Upper lobe of right lung (tissue), 1 donor: Measurements from ENCODE around the gene ARID1B. TPM values are rescaled to one million over a fixed set of nuclear protein-coding genes. Genes with fewer than 3 reads are reported as not detected.

ENCODE experiments used
- ATAC-seq: fragments of 200-7000 bp; cut with Tn5 transposase; one replicate; pipeline ENCODE4 v1.9.1; 2020; ENCODE audit warnings: mild to moderate bottlenecking, moderate library complexity
- DNase-seq: peaks from one replicate; pipeline ENCODE4 v3.0.0-alpha.2; 2020
- H3K27ac ChIP-seq: fragments of 200-600 bp; one replicate; pipeline ENCODE4 v1.8.0; 2022
- H3K27me3 ChIP-seq: fragments of 200-600 bp; one replicate; pipeline ENCODE4 v1.8.0; 2022; ENCODE audit warnings: mild to moderate bottlenecking
- H3K36me3 ChIP-seq: fragments of 200-600 bp; one replicate; pipeline ENCODE4 v1.8.0; 2022
- H3K4me1 ChIP-seq: fragments of 200-600 bp; one replicate; pipeline ENCODE4 v1.8.0; 2022
- H3K4me3 ChIP-seq: fragments of 200-600 bp; one replicate; pipeline ENCODE4 v1.8.0; 2022; ENCODE audit warnings: mild to moderate bottlenecking
- H3K9me3 ChIP-seq: fragments of 200-600 bp; one replicate; pipeline ENCODE4 v1.8.0; 2022
- intact Hi-C: fragments of 100-400 bp; cut with DNase I; formaldehyde crosslinking; loops from one replicate; pipeline ENCODE4 v1.11.0; 2022
- total RNA-seq: library from RNA; stranded (reverse); fragmentation: NEBNext Ultra II Directional; extraction: Animal tissue kit (Norgen Biotek cat#: 25700); gene quantifications from one replicate; pipeline ENCODE4 v1.2.1, GENCODE V29; 2021
- TF ChIP-seq, protein P1 (sequence below): fragments of 200-600 bp; IDR thresholded peaks from one replicate; pipeline ENCODE4 v1.8.0; 2022; ENCODE audit warnings: antibody characterized with exemption
- donor health status: DM: no; HTN: yes; CAD: no; lungs with severe emphysema.

ARID1B gene
- total RNA-seq, 1 donor from 2014 or later = 80.4 TPM

GRCh38 chr6:156998794-156999330, 221.7 kb downstream of the ARID1B start:
- no peak for ATAC-seq
- no peaks in the 10 kb centered on the region for H3K27me3 ChIP-seq
- H3K4me1 ChIP-seq = peaks cover 11% of the 10 kb centered on the region
- no peak overlapping the region for H3K27ac ChIP-seq
- H3K4me3 ChIP-seq = no peak overlapping the region
- intact Hi-C loops = no loop called here
- H3K9me3 ChIP-seq = no peaks in the 10 kb centered on the region
- H3K36me3 ChIP-seq = no peaks in the 10 kb centered on the region
- TF ChIP-seq, protein P1, sequence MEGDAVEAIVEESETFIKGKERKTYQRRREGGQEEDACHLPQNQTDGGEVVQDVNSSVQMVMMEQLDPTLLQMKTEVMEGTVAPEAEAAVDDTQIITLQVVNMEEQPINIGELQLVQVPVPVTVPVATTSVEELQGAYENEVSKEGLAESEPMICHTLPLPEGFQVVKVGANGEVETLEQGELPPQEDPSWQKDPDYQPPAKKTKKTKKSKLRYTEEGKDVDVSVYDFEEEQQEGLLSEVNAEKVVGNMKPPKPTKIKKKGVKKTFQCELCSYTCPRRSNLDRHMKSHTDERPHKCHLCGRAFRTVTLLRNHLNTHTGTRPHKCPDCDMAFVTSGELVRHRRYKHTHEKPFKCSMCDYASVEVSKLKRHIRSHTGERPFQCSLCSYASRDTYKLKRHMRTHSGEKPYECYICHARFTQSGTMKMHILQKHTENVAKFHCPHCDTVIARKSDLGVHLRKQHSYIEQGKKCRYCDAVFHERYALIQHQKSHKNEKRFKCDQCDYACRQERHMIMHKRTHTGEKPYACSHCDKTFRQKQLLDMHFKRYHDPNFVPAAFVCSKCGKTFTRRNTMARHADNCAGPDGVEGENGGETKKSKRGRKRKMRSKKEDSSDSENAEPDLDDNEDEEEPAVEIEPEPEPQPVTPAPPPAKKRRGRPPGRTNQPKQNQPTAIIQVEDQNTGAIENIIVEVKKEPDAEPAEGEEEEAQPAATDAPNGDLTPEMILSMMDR = no peak
- DNase-seq = no peak

- DNase-seq = no peak
- H3K27ac ChIP-seq = no peak overlapping the region
- ATAC-seq = no peak
- intact Hi-C loops = no loop called here
- no peaks in the 10 kb centered on the region for H3K36me3 ChIP-seq
- H3K4me1 ChIP-seq = peaks cover 2% of the 10 kb centered on the region
- no peak overlapping the region for H3K4me3 ChIP-seq
- no peaks in the 10 kb centered on the region for H3K27me3 ChIP-seq
- H3K9me3 ChIP-seq = no peaks in the 10 kb centered on the region
- TF ChIP-seq, protein P1 = no peak
Measured at GRCh38 chr6:156999762-157000161, 222.6 kb downstream of the ARID1B start.

- intact Hi-C loops = no loop called here
- H3K36me3 ChIP-seq = no peaks in the 10 kb centered on the region
- ATAC-seq = no peak
- TF ChIP-seq, protein P1 = no peak
- H3K4me1 ChIP-seq = no peaks in the 10 kb centered on the region
- no peak overlapping the region for H3K4me3 ChIP-seq
- H3K9me3 ChIP-seq = no peaks in the 10 kb centered on the region
- no peaks in the 10 kb centered on the region for H3K27me3 ChIP-seq
- DNase-seq = no peak
- no peak overlapping the region for H3K27ac ChIP-seq
Measured at GRCh38 chr6:157001716-157002115, 224.5 kb downstream of the ARID1B start.

DNA sequence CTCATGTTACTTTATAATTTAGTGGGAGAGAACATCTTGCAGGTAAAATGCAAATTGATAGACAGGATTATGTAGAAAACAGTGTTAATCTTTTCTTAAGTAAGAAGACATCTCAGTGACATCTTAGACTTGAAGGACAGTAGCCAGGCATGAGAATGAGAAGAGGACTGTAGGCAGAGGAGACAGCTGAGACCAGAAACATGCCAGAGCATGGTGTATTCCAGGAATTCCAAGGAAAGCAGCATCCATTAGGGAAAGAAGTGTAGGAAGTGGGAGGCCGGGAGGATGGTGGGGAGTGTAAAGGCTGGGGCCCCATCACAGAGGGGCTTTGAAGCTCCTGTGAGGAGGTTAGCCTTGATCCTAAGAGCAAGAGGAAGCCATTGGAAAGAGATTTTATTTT, 225.6 kb downstream of the ARID1B start:
- H3K27me3 ChIP-seq = no peaks in the 10 kb centered on the region
- no peak for DNase-seq
- no peak overlapping the region for H3K27ac ChIP-seq
- no peak overlapping the region for H3K4me3 ChIP-seq
- H3K9me3 ChIP-seq = no peaks in the 10 kb centered on the region
- TF ChIP-seq, protein P1 = no peak
- H3K4me1 ChIP-seq = no peaks in the 10 kb centered on the region
- no peaks in the 10 kb centered on the region for H3K36me3 ChIP-seq
- intact Hi-C loops = no loop called here
- ATAC-seq = no peak

DNA sequence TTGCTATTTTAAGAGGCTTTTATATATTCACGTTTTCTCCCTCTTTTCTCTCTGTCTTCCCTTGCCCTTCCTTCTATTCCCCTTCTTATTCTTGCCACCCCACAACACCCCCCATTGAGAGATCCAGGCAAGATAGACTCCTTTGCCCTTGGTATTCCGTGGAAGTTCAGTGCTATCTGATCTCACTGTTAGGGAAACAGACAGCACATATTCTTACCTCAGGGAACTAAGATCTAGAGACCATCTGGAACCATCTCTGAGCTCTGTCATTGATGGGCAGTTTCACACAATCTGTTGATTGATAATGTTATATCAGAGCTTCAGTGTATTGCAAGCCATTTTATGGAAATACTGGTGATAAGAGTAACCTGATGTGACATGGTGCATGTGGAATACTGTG, 228.8 kb downstream of the ARID1B start:
- TF ChIP-seq, protein P1 = no peak
- H3K36me3 ChIP-seq = no peaks in the 10 kb centered on the region
- ATAC-seq (no peak), DNase-seq (no peak)
- no peak overlapping the region for H3K27ac ChIP-seq
- no peaks in the 10 kb centered on the region for H3K9me3 ChIP-seq
- H3K4me3 ChIP-seq = no peak overlapping the region
- no peaks in the 10 kb centered on the region for H3K4me1 ChIP-seq
- intact Hi-C loops = no loop called here
- no peaks in the 10 kb centered on the region for H3K27me3 ChIP-seq

DNA sequence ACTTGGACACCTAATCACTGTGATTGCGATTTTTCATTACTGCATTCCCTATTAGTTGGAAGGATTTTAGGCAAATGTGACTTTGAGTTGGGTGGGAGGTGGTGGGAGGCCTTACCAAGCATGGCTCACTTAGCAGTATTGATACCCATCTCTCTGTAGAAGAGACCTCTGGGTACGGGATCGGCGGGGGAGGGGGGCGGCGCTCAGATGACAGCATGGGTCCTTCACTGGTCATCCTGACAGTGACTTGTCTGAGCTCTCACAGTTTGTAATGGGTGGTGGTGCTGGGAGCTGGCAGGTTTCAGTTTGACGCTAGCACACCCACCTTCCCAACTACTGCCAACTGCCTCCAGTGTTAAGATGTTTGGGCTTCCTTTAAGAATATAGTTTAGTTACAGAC, 231.4 kb downstream of the ARID1B start:
- H3K9me3 ChIP-seq = no peaks in the 10 kb centered on the region
- TF ChIP-seq, protein P1 = no peak
- DNase-seq (no peak), ATAC-seq (no peak)
- no peak overlapping the region for H3K27ac ChIP-seq
- H3K36me3 ChIP-seq = no peaks in the 10 kb centered on the region
- no peaks in the 10 kb centered on the region for H3K27me3 ChIP-seq
- intact Hi-C loops = no loop called here
- H3K4me1 ChIP-seq = no peaks in the 10 kb centered on the region
- no peak overlapping the region for H3K4me3 ChIP-seq
